ENCODE results near the gene SRA1.
A peak's percentile ranks its signal among the peaks of the same experiment; 100 is the strongest.

Gene SRA1

GRCh38 chr5:140565780-140566095, 8.5 kb upstream of the SRA1 start:
- Histone ChIP-seq H3K9ac (ENCODE audit: low read length) (peak overlapping the region; percentile 98), H2BK120ac (ENCODE audit: low read depth, low read length) (no peak overlapping the region), H3K56ac (ENCODE audit: low read length) (peak overlapping the region; percentile 98), H3K18ac (ENCODE audit: low read length) (no peak overlapping the region), H3K27me3 (ENCODE audit: insufficient read depth, low read length, poor library complexity) (no peaks in the 10 kb centered on the region), H3K27ac (ENCODE audit: low read depth, low read length) (no peak overlapping the region), H2AK5ac (ENCODE audit: low read length) (no peak overlapping the region), H2BK15ac (replicated peaks; ENCODE audit: low read depth) (no peak overlapping the region), H2BK5ac (ENCODE audit: low read length) (no peak overlapping the region), H3K23ac (ENCODE audit: low read length) (no peak overlapping the region), H3K4me3 (ENCODE audit: low read length) (no peak overlapping the region), H4K5ac (ENCODE audit: low read length) (no peak overlapping the region), H4K8ac (ENCODE audit: low read depth, low read length) (no peak overlapping the region), H3K4me1 (ENCODE audit: control insufficient read depth, low read depth, low read length) (peaks cover 14% of the 10 kb centered on the region), H3K79me2 (ENCODE audit: control insufficient read depth, insufficient read depth, low read length) (peaks cover 5% of the 10 kb centered on the region), H3K4ac (ENCODE audit: low read depth, low read length) (peak overlapping the region; percentile 46), H3K36me3 (ENCODE audit: control insufficient read depth, insufficient read depth, low read length) (peaks cover 3% of the 10 kb centered on the region), H3K4me2 (ENCODE audit: low read length) (peak overlapping the region; percentile 90), H3K79me1 (ENCODE audit: low read length) (peaks cover 12% of the 10 kb centered on the region)
- no CpG with 5 or more reads among the region's 4 CpGs for WGBS (ENCODE audit: extremely low coverage, insufficient coverage, low lambda C conversion rate)
- peak; percentile 44 for DNase-seq

- H3K4me3 ChIP-seq (ENCODE audit: low read length): peak overlapping the region; percentile 97
- no peak overlapping the region for H2BK15ac ChIP-seq (replicated peaks; ENCODE audit: low read depth)
- H2AK5ac ChIP-seq (ENCODE audit: low read length): peak overlapping the region; percentile 79
- H3K23ac ChIP-seq (ENCODE audit: low read length): no peak overlapping the region
- H3K27ac ChIP-seq (ENCODE audit: low read depth, low read length): no peak overlapping the region
- H3K36me3 ChIP-seq (ENCODE audit: control insufficient read depth, insufficient read depth, low read length): peaks cover 3% of the 10 kb centered on the region
- H3K4ac ChIP-seq (ENCODE audit: low read depth, low read length): peak overlapping the region; percentile 46
- no peaks in the 10 kb centered on the region for H3K27me3 ChIP-seq (ENCODE audit: insufficient read depth, low read length, poor library complexity)
- no peak overlapping the region for H4K8ac ChIP-seq (ENCODE audit: low read depth, low read length)
- H3K56ac ChIP-seq (ENCODE audit: low read length): peak overlapping the region; percentile 98
- peak overlapping the region; percentile 98 for H3K9ac ChIP-seq (ENCODE audit: low read length)
- peak overlapping the region; percentile 93 for H2BK5ac ChIP-seq (ENCODE audit: low read length)
- H3K4me1 ChIP-seq (ENCODE audit: control insufficient read depth, low read depth, low read length): peaks cover 14% of the 10 kb centered on the region
- H3K4me2 ChIP-seq (ENCODE audit: low read length): peak overlapping the region; percentile 90
- H4K5ac ChIP-seq (ENCODE audit: low read length): peak overlapping the region; percentile 59
- peak overlapping the region; percentile 7 for H3K18ac ChIP-seq (ENCODE audit: low read length)
- peaks cover 5% of the 10 kb centered on the region for H3K79me2 ChIP-seq (ENCODE audit: control insufficient read depth, insufficient read depth, low read length)
- H2BK120ac ChIP-seq (ENCODE audit: low read depth, low read length): no peak overlapping the region
- no CpG with 5 or more reads among the region's 13 CpGs for WGBS (ENCODE audit: extremely low coverage, insufficient coverage, low lambda C conversion rate)
- no peak for DNase-seq
- peaks cover 12% of the 10 kb centered on the region for H3K79me1 ChIP-seq (ENCODE audit: low read length)
These were observed 7.9 kb upstream of the SRA1 start for GRCh38 chr5:140565024-140565779.

- peak within 1 kb of the TSS; percentile 97 for H3K4me3 ChIP-seq (ENCODE audit: low read length)
- H2BK15ac ChIP-seq (replicated peaks; ENCODE audit: low read depth): no peak within 1 kb of the TSS
- peak within 1 kb of the TSS; percentile 98 for H3K9ac ChIP-seq (ENCODE audit: low read length)
- peak within 1 kb of the TSS; percentile 19 for H3K18ac ChIP-seq (ENCODE audit: low read length)
- H2BK5ac ChIP-seq (ENCODE audit: low read length): peak within 1 kb of the TSS; percentile 93
- peak within 1 kb of the TSS; percentile 10 for H3K27ac ChIP-seq (ENCODE audit: low read depth, low read length)
- H3K36me3 ChIP-seq (ENCODE audit: control insufficient read depth, insufficient read depth, low read length): peaks cover 3% of the 10 kb centered on the region
- peak; percentile 98 for DNase-seq
- peak within 1 kb of the TSS; percentile 98 for H3K4me2 ChIP-seq (ENCODE audit: low read length)
- H3K56ac ChIP-seq (ENCODE audit: low read length): peak within 1 kb of the TSS; percentile 98
- H3K4ac ChIP-seq (ENCODE audit: low read depth, low read length): peak within 1 kb of the TSS; percentile 46
- peak within 1 kb of the TSS; percentile 79 for H2AK5ac ChIP-seq (ENCODE audit: low read length)
- peaks cover 12% of the 10 kb centered on the region for H3K79me1 ChIP-seq (ENCODE audit: low read length)
- peaks cover 14% of the 10 kb centered on the region for H3K4me1 ChIP-seq (ENCODE audit: control insufficient read depth, low read depth, low read length)
- no peak within 1 kb of the TSS for H2BK120ac ChIP-seq (ENCODE audit: low read depth, low read length)
- H4K8ac ChIP-seq (ENCODE audit: low read depth, low read length): no peak within 1 kb of the TSS
- WGBS (ENCODE audit: extremely low coverage, insufficient coverage, low lambda C conversion rate): no CpG with 5 or more reads among the region's 74 CpGs
- no peaks in the 10 kb centered on the region for H3K27me3 ChIP-seq (ENCODE audit: insufficient read depth, low read length, poor library complexity)
- peaks cover 5% of the 10 kb centered on the region for H3K79me2 ChIP-seq (ENCODE audit: control insufficient read depth, insufficient read depth, low read length)
- H4K5ac ChIP-seq (ENCODE audit: low read length): peak within 1 kb of the TSS; percentile 59
- H3K23ac ChIP-seq (ENCODE audit: low read length): peak within 1 kb of the TSS; percentile 32
These were observed 7.1 kb upstream of the SRA1 start, which contains the start of the genes APBB3 and SLC35A4 for GRCh38 chr5:140564196-140565023. Gene APBB3 (minus strand): TSS chr5:140564598. CDS start chr5:140564245, 353 bp downstream. Gene SLC35A4 (plus strand): TSS chr5:140564828. CDS start chr5:140567170, 2,342 bp downstream.

- Histone ChIP-seq H2BK120ac (ENCODE audit: low read depth, low read length) (no peak overlapping the region), H3K56ac (ENCODE audit: low read length) (peak overlapping the region; percentile 98), H2AK5ac (ENCODE audit: low read length) (peak overlapping the region; percentile 74), H3K4me2 (ENCODE audit: low read length) (peak overlapping the region; percentile 98), H3K4me3 (ENCODE audit: low read length) (peak overlapping the region; percentile 70), H3K79me1 (ENCODE audit: low read length) (peaks cover 12% of the 10 kb centered on the region), H4K5ac (ENCODE audit: low read length) (no peak overlapping the region), H3K4ac (ENCODE audit: low read depth, low read length) (no peak overlapping the region), H3K4me1 (ENCODE audit: control insufficient read depth, low read depth, low read length) (peaks cover 14% of the 10 kb centered on the region), H3K36me3 (ENCODE audit: control insufficient read depth, insufficient read depth, low read length) (peaks cover 3% of the 10 kb centered on the region), H4K8ac (ENCODE audit: low read depth, low read length) (no peak overlapping the region), H3K27ac (ENCODE audit: low read depth, low read length) (no peak overlapping the region), H2BK15ac (replicated peaks; ENCODE audit: low read depth) (no peak overlapping the region), H2BK5ac (ENCODE audit: low read length) (no peak overlapping the region), H3K18ac (ENCODE audit: low read length) (no peak overlapping the region), H3K23ac (ENCODE audit: low read length) (peak overlapping the region; percentile 32), H3K79me2 (ENCODE audit: control insufficient read depth, insufficient read depth, low read length) (peaks cover 5% of the 10 kb centered on the region), H3K9ac (ENCODE audit: low read length) (peak overlapping the region; percentile 92), H3K27me3 (ENCODE audit: insufficient read depth, low read length, poor library complexity) (no peaks in the 10 kb centered on the region)
- WGBS (ENCODE audit: extremely low coverage, insufficient coverage, low lambda C conversion rate): no CpG with 5 or more reads among the region's 8 CpGs
- DNase-seq: no peak
These were observed 6.3 kb upstream of the SRA1 start for GRCh38 chr5:140563596-140563995.

- H3K18ac ChIP-seq (ENCODE audit: low read length): no peak overlapping the region
- no peak overlapping the region for H3K9ac ChIP-seq (ENCODE audit: low read length)
- H3K4ac ChIP-seq (ENCODE audit: low read depth, low read length): no peak overlapping the region
- H2BK15ac ChIP-seq (replicated peaks; ENCODE audit: low read depth): no peak overlapping the region
- no peak overlapping the region for H4K5ac ChIP-seq (ENCODE audit: low read length)
- no peak overlapping the region for H3K23ac ChIP-seq (ENCODE audit: low read length)
- no peak overlapping the region for H2BK5ac ChIP-seq (ENCODE audit: low read length)
- H2BK120ac ChIP-seq (ENCODE audit: low read depth, low read length): no peak overlapping the region
- no peak overlapping the region for H3K56ac ChIP-seq (ENCODE audit: low read length)
- peaks cover 3% of the 10 kb centered on the region for H3K36me3 ChIP-seq (ENCODE audit: control insufficient read depth, insufficient read depth, low read length)
- H3K79me1 ChIP-seq (ENCODE audit: low read length): peaks cover 12% of the 10 kb centered on the region
- no CpG with 5 or more reads among the region's 10 CpGs for WGBS (ENCODE audit: extremely low coverage, insufficient coverage, low lambda C conversion rate)
- no peak for DNase-seq
- H3K79me2 ChIP-seq (ENCODE audit: control insufficient read depth, insufficient read depth, low read length): peaks cover 5% of the 10 kb centered on the region
- no peak overlapping the region for H4K8ac ChIP-seq (ENCODE audit: low read depth, low read length)
- no peak overlapping the region for H2AK5ac ChIP-seq (ENCODE audit: low read length)
- no peak overlapping the region for H3K4me2 ChIP-seq (ENCODE audit: low read length)
- no peak overlapping the region for H3K27ac ChIP-seq (ENCODE audit: low read depth, low read length)
- no peaks in the 10 kb centered on the region for H3K27me3 ChIP-seq (ENCODE audit: insufficient read depth, low read length, poor library complexity)
- H3K4me3 ChIP-seq (ENCODE audit: low read length): no peak overlapping the region
- H3K4me1 ChIP-seq (ENCODE audit: control insufficient read depth, low read depth, low read length): peaks cover 15% of the 10 kb centered on the region
These were observed 4.7 kb upstream of the SRA1 start for GRCh38 chr5:140561753-140562523.
